Retinal pigment epithelial cell (primary cell): Measurements from ENCODE around the gene DNAH8.

Source experiments
- DNase-seq: peaks from one replicate; pipeline ENCODE4 v3.0.0-alpha.2; 2010; ENCODE audit warnings: low read depth
- H3K4me3 ChIP-seq: 2 replicates; pipeline ENCODE4 v1.5.1; 2011; ENCODE audit warnings: mild to moderate bottlenecking, low read length, control low read depth, moderate library complexity
- TF ChIP-seq, protein P1 (sequence below): conservative IDR thresholded peaks from 2 replicates; pipeline ENCODE4 v1.5.1; 2011; ENCODE audit warnings: low read depth, low read length, control low read depth, inconsistent platforms

Gene DNAH8

DNA sequence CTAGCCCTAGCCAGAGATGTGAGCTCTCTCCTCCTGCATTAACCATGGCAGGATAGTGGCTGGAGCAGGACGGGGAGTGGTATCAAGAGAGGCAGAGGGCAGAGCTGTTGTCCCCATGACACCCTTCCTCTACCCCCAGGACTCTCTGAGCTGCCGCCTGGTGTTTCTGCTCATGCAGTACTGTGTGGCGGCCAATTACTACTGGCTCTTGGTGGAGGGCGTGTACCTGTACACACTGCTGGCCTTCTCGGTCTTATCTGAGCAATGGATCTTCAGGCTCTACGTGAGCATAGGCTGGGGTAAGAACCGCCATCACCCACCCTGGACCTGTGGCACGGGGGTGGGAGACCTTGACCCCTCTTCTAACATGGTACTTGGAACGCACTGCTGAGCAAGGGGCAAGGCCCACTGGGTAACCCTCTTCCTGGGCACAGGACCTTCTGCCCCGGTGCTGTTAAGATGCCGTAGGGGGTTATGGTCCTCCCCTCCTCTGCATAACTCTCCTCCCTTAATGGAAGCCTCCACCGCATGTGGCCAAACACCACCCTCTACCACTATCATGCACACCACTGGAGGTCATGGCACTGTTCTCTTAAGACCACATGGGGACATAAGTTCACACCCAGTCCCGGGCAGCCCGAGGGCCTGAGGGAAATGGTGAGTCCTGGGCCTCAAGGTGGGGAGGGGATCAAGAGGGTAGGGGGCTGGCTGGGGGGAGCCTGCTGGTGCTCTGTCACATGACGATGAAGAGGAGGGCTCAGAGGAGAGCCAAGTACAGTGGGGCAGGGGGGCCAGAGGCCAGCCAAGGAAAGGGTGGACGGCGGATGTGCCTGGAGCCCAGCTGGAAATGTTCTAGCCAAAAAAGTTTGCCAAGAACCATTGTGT lies 358.6 kb downstream of the DNAH8 start:
- no peak overlapping the region for H3K4me3 ChIP-seq
- DNase-seq, result no peak
- TF ChIP-seq, protein P1, sequence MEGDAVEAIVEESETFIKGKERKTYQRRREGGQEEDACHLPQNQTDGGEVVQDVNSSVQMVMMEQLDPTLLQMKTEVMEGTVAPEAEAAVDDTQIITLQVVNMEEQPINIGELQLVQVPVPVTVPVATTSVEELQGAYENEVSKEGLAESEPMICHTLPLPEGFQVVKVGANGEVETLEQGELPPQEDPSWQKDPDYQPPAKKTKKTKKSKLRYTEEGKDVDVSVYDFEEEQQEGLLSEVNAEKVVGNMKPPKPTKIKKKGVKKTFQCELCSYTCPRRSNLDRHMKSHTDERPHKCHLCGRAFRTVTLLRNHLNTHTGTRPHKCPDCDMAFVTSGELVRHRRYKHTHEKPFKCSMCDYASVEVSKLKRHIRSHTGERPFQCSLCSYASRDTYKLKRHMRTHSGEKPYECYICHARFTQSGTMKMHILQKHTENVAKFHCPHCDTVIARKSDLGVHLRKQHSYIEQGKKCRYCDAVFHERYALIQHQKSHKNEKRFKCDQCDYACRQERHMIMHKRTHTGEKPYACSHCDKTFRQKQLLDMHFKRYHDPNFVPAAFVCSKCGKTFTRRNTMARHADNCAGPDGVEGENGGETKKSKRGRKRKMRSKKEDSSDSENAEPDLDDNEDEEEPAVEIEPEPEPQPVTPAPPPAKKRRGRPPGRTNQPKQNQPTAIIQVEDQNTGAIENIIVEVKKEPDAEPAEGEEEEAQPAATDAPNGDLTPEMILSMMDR, result no peak

DNA sequence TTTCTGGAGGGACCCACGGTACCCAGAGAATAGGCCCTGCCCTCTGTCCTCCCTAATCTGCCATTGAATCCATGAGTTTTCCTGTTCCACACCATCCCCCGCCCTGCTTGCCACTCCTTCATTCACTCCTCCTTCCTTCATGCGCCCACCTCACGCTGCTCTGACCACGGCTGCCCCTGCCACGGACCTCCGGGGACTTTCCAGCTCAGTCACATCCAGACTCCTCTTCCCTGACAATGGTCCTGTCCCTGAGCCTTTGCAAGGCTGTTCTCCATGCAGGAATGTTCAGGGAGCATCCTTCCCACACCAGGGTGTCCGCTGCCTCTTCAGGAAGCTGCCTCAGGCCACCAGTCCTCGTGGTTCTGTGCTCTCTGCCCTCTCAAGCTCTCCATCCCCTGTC lies 359.4 kb downstream of the DNAH8 start:
- no peak for DNase-seq
- no peak overlapping the region for H3K4me3 ChIP-seq

DNA sequence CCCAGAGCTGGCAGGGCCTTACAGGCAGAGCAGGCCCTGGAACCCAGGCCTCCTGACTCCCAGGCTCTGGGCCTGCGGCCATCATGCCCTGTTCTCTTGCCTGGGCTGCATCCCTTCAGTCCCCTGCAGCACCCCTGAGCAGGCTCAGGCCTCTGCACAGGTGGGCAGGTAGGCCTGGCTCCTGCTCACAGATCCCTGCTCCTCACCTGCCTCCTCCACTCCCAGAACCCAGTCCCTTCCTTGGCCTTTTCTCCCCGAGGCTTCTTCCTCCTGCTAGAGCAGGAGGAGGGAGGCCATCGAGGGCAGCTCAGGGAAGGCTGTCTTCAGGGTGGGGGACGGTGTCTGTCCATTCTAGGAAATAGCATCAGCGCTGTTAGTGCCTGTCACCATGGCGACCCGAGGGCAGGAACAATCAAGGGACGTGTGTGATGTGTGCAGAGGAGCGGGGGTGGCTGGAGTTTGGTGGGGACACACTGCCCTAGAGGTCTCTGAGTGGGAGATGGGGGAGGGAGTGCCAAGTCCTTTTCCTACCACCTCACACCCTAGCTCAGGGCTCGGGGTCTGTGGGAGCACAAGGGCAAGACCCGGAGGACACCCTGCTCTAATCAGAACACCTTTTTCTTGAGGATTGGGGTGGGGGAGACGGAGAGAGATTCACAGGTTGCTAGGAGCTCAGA lies 360.0 kb downstream of the DNAH8 start:
- TF ChIP-seq, protein P1, result no peak
- H3K4me3 ChIP-seq, result no peak overlapping the region
- no peak for DNase-seq

More for the DNA sequence above, 359.4 kb downstream of the DNAH8 start:
- TF ChIP-seq, protein P1, result no peak

DNA sequence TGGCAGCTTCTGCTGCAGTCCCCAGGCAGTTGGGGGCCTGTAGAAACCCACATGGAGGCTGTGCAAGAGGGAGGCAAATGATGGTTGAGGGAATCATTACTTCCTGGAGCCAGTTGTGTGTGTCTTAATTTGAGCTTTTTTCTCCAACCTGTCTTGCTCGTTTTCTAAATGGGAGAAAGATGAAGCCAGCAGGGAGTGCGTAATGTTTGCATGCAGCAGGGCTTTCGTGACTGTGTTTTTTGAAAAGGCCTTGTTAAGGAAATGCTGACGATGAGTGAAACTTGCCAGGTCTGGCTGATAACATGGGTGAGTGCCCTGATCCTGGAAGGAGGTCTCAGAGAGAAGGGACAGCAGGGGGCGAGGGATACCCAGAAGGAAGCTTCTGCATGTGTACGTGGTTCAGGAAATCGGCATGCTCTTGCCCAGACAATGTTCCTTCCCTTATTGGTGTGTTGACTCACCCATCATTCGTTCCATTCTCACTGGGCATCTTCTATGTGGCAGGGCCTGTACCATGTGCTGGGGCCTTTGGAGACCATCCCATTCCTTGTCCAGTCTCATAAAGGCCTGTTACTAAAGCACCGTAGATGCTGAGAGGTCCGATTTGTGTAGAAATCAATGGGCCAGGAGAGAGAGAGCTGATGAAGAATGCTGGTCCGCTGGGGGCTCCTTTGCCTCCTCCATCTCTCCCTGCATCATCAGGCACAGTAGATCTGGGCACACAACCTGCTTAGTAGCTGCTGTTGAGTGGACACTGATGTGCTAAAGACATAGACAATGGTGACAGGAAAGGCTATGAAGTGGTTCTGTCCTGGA lies 360.9 kb downstream of the DNAH8 start:
- TF ChIP-seq, protein P1, result no peak
- no peak for DNase-seq
- no peak overlapping the region for H3K4me3 ChIP-seq

DNA sequence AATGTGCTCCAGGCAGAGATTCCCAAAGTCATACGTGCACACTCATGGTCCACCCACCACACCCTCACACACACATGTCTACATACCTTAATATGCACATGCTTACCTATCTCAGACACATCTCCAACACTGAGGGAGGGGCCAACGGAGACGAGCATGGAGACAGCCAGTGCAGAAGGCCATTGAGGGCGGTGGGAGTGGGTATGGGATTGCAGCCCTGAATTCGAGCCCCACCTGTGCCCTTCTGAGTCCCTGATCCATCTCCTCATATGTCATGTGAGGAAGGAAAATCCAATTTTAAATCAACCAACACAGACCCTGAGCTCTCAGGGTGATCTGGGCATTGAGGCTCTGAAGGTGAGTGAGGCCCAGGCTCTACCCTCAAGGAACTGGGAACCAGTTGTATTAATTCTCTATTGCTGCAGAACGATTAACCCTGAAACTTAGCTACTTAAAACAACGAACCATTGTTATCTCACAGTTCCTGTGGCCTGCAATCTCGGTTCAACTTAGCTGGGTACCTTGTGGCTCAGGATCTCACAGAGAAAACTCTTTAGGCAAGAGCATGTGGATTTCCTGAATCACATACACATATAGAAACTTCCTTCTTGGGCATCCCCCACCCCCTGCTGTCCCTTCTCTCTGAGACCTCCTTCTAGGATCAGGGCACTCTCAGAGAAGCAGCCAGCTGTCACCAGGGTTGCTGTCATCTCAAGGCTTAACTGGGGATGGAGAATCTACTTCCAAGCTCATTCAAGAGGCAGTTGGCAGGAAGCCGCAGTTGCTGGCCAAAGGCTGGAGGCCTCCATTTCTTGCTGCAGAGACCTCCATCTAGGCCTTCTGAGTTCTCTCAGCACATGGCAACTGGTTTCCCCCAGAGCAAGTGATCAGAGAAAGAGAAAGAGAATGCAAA lies 361.8 kb downstream of the DNAH8 start:
- H3K4me3 ChIP-seq, result no peak overlapping the region
- no peak for DNase-seq
- TF ChIP-seq, protein P1, result no peak
